H1 (cell line): ENCODE results near the gene ATP5F1E. TPM values are rescaled to one million over a fixed set of nuclear protein-coding genes. Genes with fewer than 3 reads are reported as not detected.

ENCODE experiments used
- CTCF ChIA-PET: fragments of 300-600 bp; sonication (Branson Sonifier 250); formaldehyde crosslinking; loops from one replicate; lab custom pipeline; 2021; ENCODE audit not compliant: partially characterized antibody; lab: Charles Lee
- POLR2A ChIA-PET: fragments of 300-600 bp; sonication (Branson Sonifier 250); formaldehyde crosslinking; loops from one replicate; lab custom pipeline; 2021; ENCODE audit warnings: inconsistent platforms; ENCODE audit not compliant: partially characterized antibody; lab: Charles Lee
- DNase-seq, 2 experiments: peaks; one replicate each; pipeline versions ENCODE4 v3.0.0 to v3.0.0-alpha.2; 2010 to 2022; ENCODE audit warnings: low spot score in 2 of 2, low read depth in 1 of 2, mixed read lengths in 1 of 2
- FAIRE-seq: peaks from 2 replicates; lab custom pipeline; 2011; peaks lifted over from hg19 to GRCh38; lab: Jason Lieb, UNC
- H2AFZ ChIP-seq: 2 replicates; pipeline ENCODE4 v1.8.1; 2012; ENCODE audit warnings: low read length, inconsistent platforms
- H2AK5ac ChIP-seq: 2 replicates; pipeline ENCODE4 v1.6.1; 2013; ENCODE audit warnings: low read depth, low read length
- H2BK120ac ChIP-seq: replicated peaks from 2 replicates; pipeline ENCODE3; 2013; ENCODE audit warnings: low read depth, low read length, inconsistent platforms
- H2BK12ac ChIP-seq: 2 replicates; pipeline ENCODE4 v1.6.1; 2013; ENCODE audit warnings: low read depth, low read length
- H2BK15ac ChIP-seq: 2 replicates; pipeline ENCODE4 v1.6.1; 2013; ENCODE audit warnings: low read length
- H2BK20ac ChIP-seq: 2 replicates; pipeline ENCODE4 v1.6.1; 2013; ENCODE audit warnings: low read length
- H2BK5ac ChIP-seq: 2 replicates; pipeline ENCODE4 v1.6.1; 2013; ENCODE audit warnings: low read depth, low read length
- H3K14ac ChIP-seq: 2 replicates; pipeline ENCODE4 v1.6.1; 2013; ENCODE audit warnings: inconsistent platforms; ENCODE audit not compliant: insufficient read length
- H3K18ac ChIP-seq: 2 replicates; pipeline ENCODE4 v1.6.1; 2013; ENCODE audit warnings: low read length; ENCODE audit errors: extremely low read depth
- H3K23ac ChIP-seq: 2 replicates; pipeline ENCODE4 v1.6.1; 2013; ENCODE audit warnings: inconsistent platforms; ENCODE audit not compliant: insufficient read length
- H3K23me2 ChIP-seq: 2 replicates; pipeline ENCODE4 v1.6.1; 2013; ENCODE audit warnings: low read depth, low read length
- H3K27ac ChIP-seq: 2 replicates; pipeline ENCODE4 v1.6.1; 2011; ENCODE audit warnings: low read depth, low read length, inconsistent platforms
- H3K27me3 ChIP-seq, 4 experiments: replicated peaks in 1 of 4; 1 replicate in 1 of 4; 2 replicates in 3 of 4; pipeline versions ENCODE4 v1.6.1 to v1.8.1; 2011 to 2013; ENCODE audit warnings: low read length in 3 of 4, mild to moderate bottlenecking in 3 of 4, inconsistent platforms in 2 of 4, mixed read lengths in 2 of 4, moderate library complexity in 1 of 4; ENCODE audit not compliant: control insufficient read depth in 3 of 4, insufficient read depth in 3 of 4; ENCODE audit errors: extremely low read depth in 1 of 4
- H3K36me3 ChIP-seq, 4 experiments: 2 replicates each; pipeline versions ENCODE4 v1.6.1 to v1.8.1; 2011 to 2013; ENCODE audit warnings: mild to moderate bottlenecking in 4 of 4, low read length in 3 of 4, moderate library complexity in 2 of 4, control low read depth in 1 of 4, inconsistent platforms in 1 of 4; ENCODE audit not compliant: insufficient read depth in 4 of 4, control insufficient read depth in 2 of 4
- H3K4ac ChIP-seq: replicated peaks from 2 replicates; pipeline ENCODE3; 2013; ENCODE audit warnings: low read length, low read depth, mixed read lengths, inconsistent platforms; ENCODE audit not compliant: insufficient read length
- H3K4me1 ChIP-seq, 4 experiments: replicated peaks in 1 of 4; 1 replicate in 1 of 4; 2 replicates in 3 of 4; pipeline versions ENCODE4 v1.6.1 to v1.8.1; 2011 to 2013; ENCODE audit warnings: low read length in 3 of 4, inconsistent platforms in 2 of 4, mixed read lengths in 1 of 4; ENCODE audit not compliant: insufficient read depth in 4 of 4, control insufficient read depth in 3 of 4
- H3K4me2 ChIP-seq, 2 experiments: 2 replicates each; pipeline versions ENCODE4 v1.6.1 to v1.8.1; 2011 to 2013; ENCODE audit warnings: low read depth in 2 of 2, low read length in 2 of 2, control low read depth in 1 of 2, inconsistent platforms in 1 of 2, mild to moderate bottlenecking in 1 of 2; ENCODE audit not compliant: insufficient read depth in 1 of 2
- H3K4me3 ChIP-seq, 4 experiments: fragments of 200-600, 300-600 bp in 1 of 4; sonication (generic), shearing (Covaris generic), sonication (Bioruptor Twin) in 1 of 4; 2 replicates each; pipeline versions ENCODE4 v1.5.1 to v1.8.1; 2011 to 2016; ENCODE audit warnings: low read length in 4 of 4, low read depth in 3 of 4, control low read depth in 2 of 4, inconsistent platforms in 2 of 4, mild to moderate bottlenecking in 2 of 4, mixed read lengths in 1 of 4, moderate library complexity in 1 of 4; ENCODE audit not compliant: insufficient read depth in 2 of 4; ENCODE audit errors: extremely low read depth in 1 of 4
- H3K56ac ChIP-seq: replicated peaks from 2 replicates; pipeline ENCODE3; 2013; ENCODE audit warnings: low read depth, mild to moderate bottlenecking, mixed read lengths, low read length, inconsistent platforms; ENCODE audit not compliant: insufficient read length
- H3K79me1 ChIP-seq: 2 replicates; pipeline ENCODE4 v1.6.1; 2013; ENCODE audit warnings: low read depth, low read length, control low read depth
- H3K79me2 ChIP-seq, 2 experiments: 2 replicates each; pipeline versions ENCODE4 v1.6.1 to v1.8.1; 2012 to 2013; ENCODE audit warnings: low read length in 2 of 2, mild to moderate bottlenecking in 2 of 2, inconsistent platforms in 1 of 2; ENCODE audit not compliant: insufficient read depth in 2 of 2, control insufficient read depth in 1 of 2
- H3K9ac ChIP-seq, 4 experiments: replicated peaks in 1 of 4; 1 replicate in 1 of 4; 2 replicates in 3 of 4; pipeline versions ENCODE4 v1.6.1 to v1.8.1; 2011 to 2013; ENCODE audit warnings: low read depth in 3 of 4, low read length in 3 of 4, control low read depth in 2 of 4, mild to moderate bottlenecking in 2 of 4, moderate library complexity in 2 of 4, inconsistent platforms in 1 of 4; ENCODE audit errors: extremely low read depth in 1 of 4
- H3K9me3 ChIP-seq, 2 experiments: 2 replicates each; pipeline versions ENCODE4 v1.6.1 to v1.8.1; 2012 to 2013; ENCODE audit warnings: mild to moderate bottlenecking in 2 of 2, moderate library complexity in 2 of 2, control low read depth in 1 of 2, inconsistent platforms in 1 of 2, low read depth in 1 of 2, low read length in 1 of 2, mixed read lengths in 1 of 2; ENCODE audit not compliant: insufficient read depth in 2 of 2
- H4K20me1 ChIP-seq, 2 experiments: replicated peaks in 1 of 2; 2 replicates each; pipeline versions ENCODE3 to v1.8.1; 2011 to 2013; ENCODE audit warnings: inconsistent platforms in 2 of 2, low read length in 2 of 2, mild to moderate bottlenecking in 1 of 2; ENCODE audit not compliant: insufficient read depth in 2 of 2, control insufficient read depth in 1 of 2
- H4K5ac ChIP-seq: 2 replicates; pipeline ENCODE4 v1.6.1; 2013; ENCODE audit warnings: low read length, low read depth, mixed read lengths, inconsistent platforms; ENCODE audit not compliant: insufficient read length
- H4K8ac ChIP-seq: 2 replicates; pipeline ENCODE4 v1.8.0; 2013; ENCODE audit warnings: mild to moderate bottlenecking, moderate library complexity, low read length, inconsistent platforms; ENCODE audit not compliant: insufficient read depth; ENCODE audit errors: extremely low read depth
- H4K91ac ChIP-seq: replicated peaks from 2 replicates; pipeline ENCODE3; 2013; ENCODE audit warnings: low read length, mixed read lengths, inconsistent platforms; ENCODE audit not compliant: insufficient read length
- ATF2 ChIP-seq: IDR thresholded peaks from 2 replicates; pipeline ENCODE4 v1.6.1; 2012; ENCODE audit warnings: low read length, inconsistent platforms
- CREB1 ChIP-seq: IDR thresholded peaks from 2 replicates; pipeline ENCODE4 v1.6.1; 2012; ENCODE audit warnings: inconsistent platforms
- CTCF ChIP-seq, 3 experiments: IDR thresholded peaks; 1 replicate in 2 of 3; 2 replicates in 1 of 3; pipeline versions ENCODE4 v1.5.1 to v1.6.1; 2011; ENCODE audit warnings: low read length in 3 of 3, mild to moderate bottlenecking in 3 of 3, inconsistent platforms in 2 of 3, low read depth in 1 of 3, moderate library complexity in 1 of 3; ENCODE audit not compliant: insufficient read depth in 1 of 3; ENCODE audit errors: control extremely low read depth in 1 of 3
- RAD21 ChIP-seq, 2 experiments: IDR thresholded peaks in 1 of 2; conservative IDR thresholded peaks in 1 of 2; 2 replicates each; pipeline ENCODE4 v1.6.1; 2011; ENCODE audit warnings: low read depth in 2 of 2, low read length in 2 of 2, improper control_type of control experiment in 1 of 2, inconsistent platforms in 1 of 2, mild to moderate bottlenecking in 1 of 2, moderate library complexity in 1 of 2
- RFX5 ChIP-seq: IDR thresholded peaks from 2 replicates; pipeline ENCODE4 v1.6.1; 2011; ENCODE audit warnings: low read depth, low read length, improper control_type of control experiment, borderline replicate concordance
- SP2 ChIP-seq: IDR thresholded peaks from 2 replicates; pipeline ENCODE4 v1.6.1; 2012; ENCODE audit warnings: mild to moderate bottlenecking, low read length, inconsistent platforms
- TAF7 ChIP-seq: optimal IDR thresholded peaks from 2 replicates; pipeline ENCODE3; 2011; ENCODE audit warnings: low read depth, mild to moderate bottlenecking, inconsistent platforms, low read length, moderate library complexity, borderline replicate concordance
- TCF12 ChIP-seq: IDR thresholded peaks from 2 replicates; pipeline ENCODE4 v1.6.1; 2011; ENCODE audit warnings: low read depth, mild to moderate bottlenecking, low read length
- WGBS, 2 experiments: shearing (Covaris generic) in 1 of 2; methylation state at CpG; one replicate each; pipeline versions ENCODE4 v1.1.6 to v1.1.7; 2013 to 2015; ENCODE audit warnings: low lambda C conversion rate in 2 of 2, mixed read lengths in 2 of 2, inconsistent platforms in 1 of 2, low coverage in 1 of 2, missing lambda C conversion rate in 1 of 2; ENCODE audit not compliant: insufficient replicate concordance in 2 of 2, insufficient coverage in 1 of 2, insufficient read length in 1 of 2; ENCODE audit errors: extremely low coverage in 1 of 2, missing lambda C conversion rate in 1 of 2; 5-methylcytosine and 5-hydroxymethylcytosine counted together
- polyA plus RNA-seq, 7 experiments: library from polyadenylated mRNA; depleted of rRNA in 3 of 7; stranded (reverse) in 5 of 7; unstranded in 2 of 7; fragments of >200 nt in 5 of 7; fragments of 200-250 nt in 2 of 7; gene quantifications; 1 replicate in 5 of 7; 2 replicates in 1 of 7; 4 replicates in 1 of 7; pipeline versions ENCODE4 v1.2.1 to v1.2.3, GENCODE V29; 2011 to 2013; ENCODE audit warnings: missing spikeins in 2 of 7, mixed read lengths in 2 of 7
- total RNA-seq: library from RNA; stranded (reverse); fragmentation: NEBNext Ultra II Directional; extraction: Animal tissue kit (Norgen Biotek cat#: 25700); gene quantifications from 2 replicates; pipeline ENCODE4 v1.2.1, GENCODE V29; 2021

ATP5F1E gene
- total and polyA plus RNA-seq, 2 of the 8 experiments (the other 6 are each of a cell fraction or from before 2014, with no cell fraction given), result 15.7 to 47.8 TPM

DNA sequence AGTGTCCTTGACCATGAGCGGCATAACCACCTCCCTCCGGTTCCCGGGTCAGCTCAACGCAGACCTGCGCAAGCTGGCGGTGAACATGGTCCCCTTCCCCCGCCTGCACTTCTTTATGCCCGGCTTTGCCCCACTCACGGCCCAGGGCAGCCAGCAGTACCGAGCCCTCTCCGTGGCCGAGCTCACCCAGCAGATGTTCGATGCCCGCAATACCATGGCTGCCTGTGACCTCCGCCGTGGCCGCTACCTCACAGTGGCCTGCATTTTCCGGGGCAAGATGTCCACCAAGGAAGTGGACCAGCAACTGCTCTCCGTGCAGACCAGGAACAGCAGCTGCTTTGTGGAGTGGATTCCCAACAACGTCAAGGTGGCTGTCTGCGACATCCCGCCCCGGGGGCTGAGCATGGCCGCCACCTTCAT is 8.0 kb downstream of the ATP5F1E start:
- Histone ChIP-seq H2BK12ac (no peak overlapping the region), H3K27ac (no peak overlapping the region), H3K56ac (no peak overlapping the region), H2AK5ac (no peak overlapping the region), H3K18ac (no peak overlapping the region), H3K23ac (no peak overlapping the region), H4K8ac (no peak overlapping the region), H3K36me3 (peaks cover 0 to 26% (median 8%) of the 10 kb centered on the region in 4 experiments; a peak in 4 of 8 replicates), H3K4me3 (no peak overlapping the region), H3K14ac (no peak overlapping the region), H3K4me1 (peaks cover 0 to 2% (median 0%) of the 10 kb centered on the region in 4 experiments; a peak in 3 of 7 replicates), H2BK5ac (no peak overlapping the region), H4K91ac (no peak overlapping the region), H3K9ac (no peak overlapping the region), H4K5ac (no peak overlapping the region), H3K4ac (no peak overlapping the region), H3K79me1 (peaks cover 3% of the 10 kb centered on the region; the same call in 1 of the 2 replicates), H2AFZ (no peak overlapping the region), H3K9me3 (no peaks in the 10 kb centered on the region), H2BK120ac (no peak overlapping the region), H3K23me2 (peaks cover 2% of the 10 kb centered on the region; the same call in 1 of the 2 replicates), H3K27me3 (peaks cover 0 to 7% (median 2%) of the 10 kb centered on the region in 4 experiments; a peak in 2 of 7 replicates), H3K79me2 (0 out of 4 replicates have a peak, but pooled peaks cover 0 to 3% of the 10 kb centered on the region in 2 experiments), H2BK15ac (no peak overlapping the region), H4K20me1 (peaks cover 7% of the 10 kb centered on the region in 2 experiments), H3K4me2 (no peak overlapping the region), H2BK20ac (no peak overlapping the region)
- WGBS, 2 experiments, result 95% methylated on average over 24 of the region's 24 CpGs; no CpG with 5 or more reads in 1 of the 2 experiments
- CTCF ChIA-PET, result interaction anchor here (1.0 to 2.3 kb wide), 3 partner anchors 8 to 185 kb away, joined by 3 to 5 read pairs (median 4); no protein-coding TSS in a partner anchor
- DNase-seq (no peak), FAIRE-seq (no peak)
- POLR2A ChIA-PET, result interaction anchor here (1.0 to 3.8 kb wide), 3 partner anchors 8 to 134 kb away, joined by 3 to 28 read pairs (median 3); partner anchors contain the start of gene ATP5F1E
- TF ChIP-seq ATF2, result no peak
- TF ChIP-seq CREB1, result no peak
- TF ChIP-seq SP2, result no peak
- no peak for TF ChIP-seq TCF12
- TF ChIP-seq RFX5, result no peak
- TF ChIP-seq CTCF (IDR thresholded peaks at IDR 0.05; ENCODE audit: control extremely low read depth in 1 of 3, insufficient read depth in 1 of 3, low read depth in 1 of 3, low read length in 3 of 3), result no peak
- no peak for TF ChIP-seq TAF7
- no peak for TF ChIP-seq RAD21 (IDR thresholded peaks at IDR 0.05 in 1 of 2, conservative IDR thresholded peaks at IDR 0.05 in 1 of 2; ENCODE audit: low read depth in 2 of 2, low read length in 2 of 2)
